HepG2 (cell line): ENCODE measurements around the gene COL27A1. TPM values are rescaled to one million over a fixed set of nuclear protein-coding genes. Genes with fewer than 3 reads are reported as not detected.

ENCODE experiments used
- ADNP ChIP-seq: sonication (generic); formaldehyde crosslinking; IDR thresholded peaks from 2 replicates; pipeline ENCODE4 v1.4.0; 2020; ENCODE audit warnings: missing genetic modification reagents
- ARHGAP35 ChIP-seq: sonication (generic); formaldehyde crosslinking; IDR thresholded peaks from 2 replicates; pipeline ENCODE4 v1.9.0; 2022; ENCODE audit warnings: mild to moderate bottlenecking, inconsistent platforms, moderate library complexity, missing genetic modification reagents, borderline replicate concordance
- EED ChIP-seq: sonication (generic); formaldehyde crosslinking; IDR thresholded peaks from 2 replicates; pipeline ENCODE4 v1.5.0; 2020; ENCODE audit warnings: mild to moderate bottlenecking, missing genetic modification reagents
- HNRNPL ChIP-seq: fragments of 200-400 bp; formaldehyde crosslinking; IDR thresholded peaks from 2 replicates; pipeline ENCODE4 v1.6.1; 2017; ENCODE audit warnings: mild to moderate bottlenecking, low read depth, low read length
- MAZ ChIP-seq, 2 experiments: sonication (generic) in 1 of 2; formaldehyde crosslinking in 1 of 2; IDR thresholded peaks; 2 replicates each; pipeline versions ENCODE4 v1.5.0 to v1.6.1; 2012 to 2020; ENCODE audit warnings: low read depth in 2 of 2, mild to moderate bottlenecking in 2 of 2, borderline replicate concordance in 1 of 2, improper control_type of control experiment in 1 of 2, low read length in 1 of 2, missing genetic modification reagents in 1 of 2, moderate library complexity in 1 of 2
- RBM39 ChIP-seq: fragments of 200-400 bp; formaldehyde crosslinking; IDR thresholded peaks from one replicate; pipeline ENCODE4 v1.6.1; 2018; ENCODE audit warnings: antibody characterized with exemption, mild to moderate bottlenecking, low read depth, low read length; ENCODE audit not compliant: poor library complexity, severe bottlenecking
- RFX1 ChIP-seq: fragments of 450-650 bp; IDR thresholded peaks from 2 replicates; pipeline ENCODE4 v1.6.1; 2017
- RXRA ChIP-seq: sonication (generic); formaldehyde crosslinking; IDR thresholded peaks from 2 replicates; pipeline ENCODE4 v1.5.1; 2020; ENCODE audit warnings: missing genetic modification reagents
- SIN3B ChIP-seq: fragments of 150-350 bp; IDR thresholded peaks from 2 replicates; pipeline ENCODE4 v1.6.1; 2014; ENCODE audit warnings: low read length
- SP140L ChIP-seq: sonication (generic); formaldehyde crosslinking; IDR thresholded peaks from 2 replicates; pipeline ENCODE4 v1.4.0; 2020; ENCODE audit warnings: missing genetic modification reagents, borderline replicate concordance
- XRCC5 ChIP-seq: fragments of 200-400 bp; formaldehyde crosslinking; optimal IDR thresholded peaks from 2 replicates; pipeline ENCODE3; 2017; ENCODE audit warnings: mild to moderate bottlenecking, low read length
- ZBTB7A ChIP-seq: sonication (generic); formaldehyde crosslinking; IDR thresholded peaks from 2 replicates; pipeline ENCODE4 v1.8.0; 2022; ENCODE audit warnings: mild to moderate bottlenecking, missing genetic modification reagents
- ZBTB8A ChIP-seq: sonication (generic); formaldehyde crosslinking; IDR thresholded peaks from 2 replicates; pipeline ENCODE4 v1.4.0; 2020; ENCODE audit warnings: mild to moderate bottlenecking, low read depth, missing genetic modification reagents, borderline replicate concordance
- ZNF225 ChIP-seq: sonication (generic); formaldehyde crosslinking; IDR thresholded peaks from 2 replicates; pipeline ENCODE4 v1.4.0; 2020; ENCODE audit warnings: mild to moderate bottlenecking, missing genetic modification reagents
- ZNF263 ChIP-seq: sonication (generic); formaldehyde crosslinking; IDR thresholded peaks from 2 replicates; pipeline ENCODE4 v1.4.0; 2020; ENCODE audit warnings: missing genetic modification reagents
- ZNF280D ChIP-seq: sonication (generic); formaldehyde crosslinking; IDR thresholded peaks from 2 replicates; pipeline ENCODE4 v1.5.1; 2020; ENCODE audit warnings: mild to moderate bottlenecking, missing genetic modification reagents
- ZNF281 ChIP-seq: sonication (generic); formaldehyde crosslinking; IDR thresholded peaks from 2 replicates; pipeline ENCODE4 v1.4.0; 2020; ENCODE audit warnings: missing genetic modification reagents, borderline replicate concordance
- ZNF317 ChIP-seq: sonication (generic); formaldehyde crosslinking; IDR thresholded peaks from 2 replicates; pipeline ENCODE4 v1.5.0; 2020; ENCODE audit warnings: mild to moderate bottlenecking, missing genetic modification reagents
- ZNF33B ChIP-seq: sonication (generic); formaldehyde crosslinking; IDR thresholded peaks from 2 replicates; pipeline ENCODE4 v1.5.1; 2020; ENCODE audit warnings: mild to moderate bottlenecking, missing genetic modification reagents
- ZNF619 ChIP-seq: sonication (generic); formaldehyde crosslinking; IDR thresholded peaks from 2 replicates; pipeline ENCODE4 v1.4.0; 2020; ENCODE audit warnings: mild to moderate bottlenecking, missing genetic modification reagents
- polyA plus RNA-seq, 8 experiments: library from polyadenylated mRNA; depleted of rRNA in 3 of 8; stranded (reverse) in 7 of 8; unstranded in 1 of 8; fragments of >200 nt; fragmentation: Illumina TruSeq in 4 of 8; extraction: Trizol in 4 of 8; gene quantifications; 2 replicates each; pipeline versions ENCODE4 v1.2.1 to v1.2.3, GENCODE V29; 2011 to 2016; ENCODE audit warnings: low read depth in 4 of 8, missing spikeins in 1 of 8, mixed read lengths in 1 of 8; ENCODE audit not compliant: insufficient read depth in 1 of 8
- total RNA-seq, 5 experiments: library from RNA; depleted of rRNA; stranded (reverse); fragments of >200 nt; fragmentation: Illumina TruSeq; extraction: Trizol; gene quantifications; 2 replicates each; pipeline ENCODE4 v1.2.3, GENCODE V29; 2016; ENCODE audit warnings: low read depth in 1 of 5
- TF ChIP-seq, protein P1 (sequence below): sonication (generic); formaldehyde crosslinking; IDR thresholded peaks from 2 replicates; pipeline ENCODE4 v1.5.0; 2020; ENCODE audit warnings: mild to moderate bottlenecking, missing genetic modification reagents

Gene COL27A1
- total and polyA plus RNA-seq, 2 of the 13 experiments (the other 11 are each of a cell fraction or from before 2014, with no cell fraction given), result 71.3 to 89.1 TPM

DNA sequence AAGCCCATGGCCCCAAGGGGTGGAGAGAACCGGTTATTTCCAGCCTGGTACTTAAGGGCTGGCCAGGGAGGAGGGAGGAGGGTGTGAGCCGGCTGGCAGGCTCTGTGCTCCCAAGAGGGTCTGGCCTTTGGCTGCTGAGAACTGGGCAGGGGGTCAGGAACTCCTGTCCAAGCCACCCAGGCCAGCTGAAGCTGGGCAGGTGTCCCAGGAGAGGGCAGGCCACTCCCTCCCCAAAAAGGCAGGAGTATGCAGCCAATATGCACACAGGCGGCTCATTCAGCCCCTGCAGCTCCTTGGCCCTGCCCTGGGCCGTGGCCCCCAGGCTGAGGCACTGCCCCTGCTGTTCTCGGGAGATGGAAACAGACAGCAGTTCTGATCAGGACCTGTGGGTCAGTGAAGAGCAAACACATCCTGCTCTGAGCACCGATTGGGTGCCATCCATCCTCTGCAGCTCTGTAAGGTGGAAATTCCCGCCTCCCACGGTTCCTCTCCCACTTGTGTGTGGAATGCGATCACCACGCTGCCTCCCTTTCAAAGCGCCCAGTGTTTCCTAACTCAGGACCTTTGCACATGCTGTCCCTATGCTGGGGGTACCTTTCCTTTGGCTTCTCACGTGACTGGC, 39.1 kb upstream of the COL27A1 start (continued):
- TF ChIP-seq SP140L, result no peak
- TF ChIP-seq ADNP, result 0 out of 2 replicates have a peak, but pooled peaks have one; percentile 42
- peak; percentile 55 for TF ChIP-seq RBM39
- TF ChIP-seq MAZ (IDR thresholded peaks at IDR 0.05; ENCODE audit: borderline replicate concordance, low read depth, low read length), result no peak
- no peak for TF ChIP-seq MAZ (CRISPR knock-in tag; IDR thresholded peaks at IDR 0.05; ENCODE audit: low read depth)
- TF ChIP-seq, protein P1, sequence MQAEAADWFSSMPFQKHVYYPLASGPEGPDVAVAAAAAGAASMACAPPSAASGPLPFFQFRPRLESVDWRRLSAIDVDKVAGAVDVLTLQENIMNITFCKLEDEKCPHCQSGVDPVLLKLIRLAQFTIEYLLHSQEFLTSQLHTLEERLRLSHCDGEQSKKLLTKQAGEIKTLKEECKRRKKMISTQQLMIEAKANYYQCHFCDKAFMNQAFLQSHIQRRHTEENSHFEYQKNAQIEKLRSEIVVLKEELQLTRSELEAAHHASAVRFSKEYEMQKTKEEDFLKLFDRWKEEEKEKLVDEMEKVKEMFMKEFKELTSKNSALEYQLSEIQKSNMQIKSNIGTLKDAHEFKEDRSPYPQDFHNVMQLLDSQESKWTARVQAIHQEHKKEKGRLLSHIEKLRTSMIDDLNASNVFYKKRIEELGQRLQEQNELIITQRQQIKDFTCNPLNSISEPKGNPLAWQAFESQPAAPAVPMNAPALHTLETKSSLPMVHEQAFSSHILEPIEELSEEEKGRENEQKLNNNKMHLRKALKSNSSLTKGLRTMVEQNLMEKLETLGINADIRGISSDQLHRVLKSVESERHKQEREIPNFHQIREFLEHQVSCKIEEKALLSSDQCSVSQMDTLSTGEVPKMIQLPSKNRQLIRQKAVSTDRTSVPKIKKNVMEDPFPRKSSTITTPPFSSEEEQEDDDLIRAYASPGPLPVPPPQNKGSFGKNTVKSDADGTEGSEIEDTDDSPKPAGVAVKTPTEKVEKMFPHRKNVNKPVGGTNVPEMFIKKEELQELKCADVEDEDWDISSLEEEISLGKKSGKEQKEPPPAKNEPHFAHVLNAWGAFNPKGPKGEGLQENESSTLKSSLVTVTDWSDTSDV (CRISPR knock-in tag), result 0 out of 2 replicates have a peak, but pooled peaks have one; percentile 66
- peak; percentile 91 for TF ChIP-seq ZNF263
- no peak for TF ChIP-seq ZBTB8A (CRISPR knock-in tag)
- no peak for TF ChIP-seq ZNF317 (CRISPR knock-in tag)
- TF ChIP-seq ZNF33B (CRISPR knock-in tag), result 0 out of 2 replicates have a peak, but pooled peaks have one; percentile 31
- no peak for TF ChIP-seq EED (CRISPR knock-in tag)
- TF ChIP-seq ARHGAP35 (CRISPR knock-in tag), result no peak
- no peak for TF ChIP-seq ZNF281 (CRISPR knock-in tag)
- TF ChIP-seq RXRA (CRISPR knock-in tag), result peak; percentile 14; the same call in 1 of the 2 replicates
- TF ChIP-seq SIN3B, result no peak
- peak; percentile 31 for TF ChIP-seq XRCC5
- 0 out of 2 replicates have a peak, but pooled peaks have one; percentile 29 for TF ChIP-seq ZNF280D (CRISPR knock-in tag)
- 0 out of 2 replicates have a peak, but pooled peaks have one; percentile 32 for TF ChIP-seq HNRNPL
- TF ChIP-seq ZBTB7A, result peak; percentile 56; the same call in 1 of the 2 replicates
- TF ChIP-seq ZNF619 (CRISPR knock-in tag), result 0 out of 2 replicates have a peak, but pooled peaks have one; percentile 28
- TF ChIP-seq ZNF225 (CRISPR knock-in tag), result 0 out of 2 replicates have a peak, but pooled peaks have one; percentile 27
- TF ChIP-seq RFX1, result no peak
